HepG2 (cell line): Measurements from ENCODE around the gene CYP2A7.
"Not testable (repeated sequence)": the region's sequence is repeated elsewhere in the genome, so short reads cannot be mapped to it uniquely, and the experiment has no call there.

Experiments
- MAFK ChIP-seq, 2 experiments: IDR thresholded peaks in 1 of 2; conservative IDR thresholded peaks in 1 of 2; 2 replicates each; pipeline ENCODE4 v1.6.1; 2011; ENCODE audit warnings: improper control_type of control experiment in 2 of 2, low read length in 2 of 2
- MED13 ChIP-seq: sonication (generic); formaldehyde crosslinking; IDR thresholded peaks from 2 replicates; pipeline ENCODE4 v1.5.0; 2020; ENCODE audit warnings: missing genetic modification reagents
- THYN1 ChIP-seq: sonication (generic); formaldehyde crosslinking; IDR thresholded peaks from 2 replicates; pipeline ENCODE4 v1.8.1; 2023; ENCODE audit warnings: low read depth, mild to moderate bottlenecking, moderate library complexity, missing genetic modification reagents, borderline replicate concordance
- TF ChIP-seq, protein P1 (sequence below): sonication (generic); formaldehyde crosslinking; IDR thresholded peaks from 2 replicates; pipeline ENCODE4 v1.5.0; 2020; ENCODE audit warnings: missing genetic modification reagents, mild to moderate bottlenecking, borderline replicate concordance
- TF ChIP-seq, protein P2 (sequence below): sonication (generic); formaldehyde crosslinking; IDR thresholded peaks from 2 replicates; pipeline ENCODE4 v1.4.0; 2020; ENCODE audit warnings: mild to moderate bottlenecking, missing genetic modification reagents

DNA sequence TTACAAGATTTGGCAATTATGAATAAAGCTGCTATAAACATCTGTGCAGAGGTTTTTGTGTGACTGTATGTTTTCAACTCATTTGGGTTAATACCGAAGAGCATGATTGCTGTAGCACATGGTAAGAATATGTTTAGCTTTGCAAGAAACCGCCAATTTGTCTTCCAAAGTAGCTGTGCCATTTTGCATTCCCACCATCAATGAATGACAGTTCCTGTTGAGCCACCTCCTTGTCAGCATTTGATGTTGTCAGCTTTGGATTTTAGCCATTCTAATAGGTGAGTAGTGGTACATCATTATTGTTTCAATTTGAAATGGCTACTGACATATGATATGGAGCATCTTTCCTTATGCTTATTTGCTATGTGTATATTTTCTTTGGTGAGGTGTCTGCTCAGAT, 8.2 kb downstream of the CYP2A7 start:
- TF ChIP-seq, protein P1, sequence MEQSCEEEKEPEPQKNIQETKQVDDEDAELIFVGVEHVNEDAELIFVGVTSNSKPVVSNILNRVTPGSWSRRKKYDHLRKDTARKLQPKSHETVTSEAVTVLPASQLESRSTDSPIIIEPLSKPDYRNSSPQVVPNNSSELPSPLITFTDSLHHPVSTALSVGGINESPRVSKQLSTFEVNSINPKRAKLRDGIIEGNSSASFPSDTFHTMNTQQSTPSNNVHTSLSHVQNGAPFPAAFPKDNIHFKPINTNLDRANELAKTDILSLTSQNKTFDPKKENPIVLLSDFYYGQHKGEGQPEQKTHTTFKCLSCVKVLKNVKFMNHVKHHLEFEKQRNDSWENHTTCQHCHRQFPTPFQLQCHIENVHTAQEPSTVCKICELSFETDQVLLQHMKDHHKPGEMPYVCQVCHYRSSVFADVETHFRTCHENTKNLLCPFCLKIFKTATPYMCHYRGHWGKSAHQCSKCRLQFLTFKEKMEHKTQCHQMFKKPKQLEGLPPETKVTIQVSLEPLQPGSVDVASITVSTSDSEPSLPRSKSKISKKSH (CRISPR knock-in tag): not testable (repeated sequence)
- not testable (repeated sequence) for TF ChIP-seq MED13 (CRISPR knock-in tag); MAFK (conservative IDR thresholded peaks at IDR 0.05 in 1 of 2, IDR thresholded peaks at IDR 0.05 in 1 of 2; ENCODE audit: low read length in 2 of 2); THYN1 (CRISPR knock-in tag)
- TF ChIP-seq, protein P2, sequence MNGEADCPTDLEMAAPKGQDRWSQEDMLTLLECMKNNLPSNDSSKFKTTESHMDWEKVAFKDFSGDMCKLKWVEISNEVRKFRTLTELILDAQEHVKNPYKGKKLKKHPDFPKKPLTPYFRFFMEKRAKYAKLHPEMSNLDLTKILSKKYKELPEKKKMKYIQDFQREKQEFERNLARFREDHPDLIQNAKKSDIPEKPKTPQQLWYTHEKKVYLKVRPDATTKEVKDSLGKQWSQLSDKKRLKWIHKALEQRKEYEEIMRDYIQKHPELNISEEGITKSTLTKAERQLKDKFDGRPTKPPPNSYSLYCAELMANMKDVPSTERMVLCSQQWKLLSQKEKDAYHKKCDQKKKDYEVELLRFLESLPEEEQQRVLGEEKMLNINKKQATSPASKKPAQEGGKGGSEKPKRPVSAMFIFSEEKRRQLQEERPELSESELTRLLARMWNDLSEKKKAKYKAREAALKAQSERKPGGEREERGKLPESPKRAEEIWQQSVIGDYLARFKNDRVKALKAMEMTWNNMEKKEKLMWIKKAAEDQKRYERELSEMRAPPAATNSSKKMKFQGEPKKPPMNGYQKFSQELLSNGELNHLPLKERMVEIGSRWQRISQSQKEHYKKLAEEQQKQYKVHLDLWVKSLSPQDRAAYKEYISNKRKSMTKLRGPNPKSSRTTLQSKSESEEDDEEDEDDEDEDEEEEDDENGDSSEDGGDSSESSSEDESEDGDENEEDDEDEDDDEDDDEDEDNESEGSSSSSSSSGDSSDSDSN (CRISPR knock-in tag): not testable (repeated sequence)
